ENCODE measurements around the gene PTK6.
A peak's percentile ranks its signal among the peaks of the same experiment; 100 is the strongest.
"Not testable (repeated sequence)": the region's sequence is repeated elsewhere in the genome, so short reads cannot be mapped to it uniquely, and the experiment has no call there.

The PTK6 gene

DNA sequence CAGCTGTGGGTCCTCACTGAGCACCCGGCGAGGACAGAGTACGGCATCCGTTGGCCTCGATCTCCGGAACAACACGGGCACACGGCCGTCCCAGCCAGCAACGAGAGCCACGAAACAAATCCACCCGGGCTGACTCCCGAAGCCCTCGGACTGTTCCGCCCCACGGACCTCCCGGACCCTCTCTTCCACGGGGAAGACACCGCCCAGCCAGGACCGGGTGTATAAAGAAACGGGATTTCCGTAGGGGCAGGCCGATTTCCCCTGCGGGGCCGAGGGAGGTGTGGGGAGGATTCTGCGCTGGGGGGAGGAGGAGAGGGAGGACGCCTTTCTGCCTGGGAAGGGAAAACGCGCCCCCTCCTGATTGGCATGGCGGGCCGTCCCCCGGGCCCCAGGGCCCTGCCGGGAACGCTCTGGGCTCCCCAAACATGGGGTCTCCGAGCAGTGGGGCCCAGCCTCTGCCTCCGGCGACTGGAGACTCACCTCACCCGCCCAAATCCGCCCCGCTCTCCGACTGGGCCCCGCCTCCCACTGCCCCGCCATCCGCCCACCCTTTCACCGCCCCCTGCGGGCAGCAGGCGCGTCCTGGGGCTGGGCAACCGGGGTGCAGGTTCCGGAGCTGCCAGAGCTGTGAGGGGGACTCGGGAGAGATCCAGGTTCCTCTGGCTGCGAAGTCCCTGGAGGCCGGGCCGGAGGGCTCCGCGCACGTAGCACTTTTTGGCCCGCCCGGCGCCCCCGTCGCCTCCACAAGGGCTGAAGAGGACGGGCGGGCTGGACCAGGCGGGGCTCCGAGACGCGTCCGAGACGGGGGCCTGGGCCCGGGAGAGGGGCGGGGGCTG, 17.3 kb downstream of the PTK6 start:
- TF ChIP-seq, protein P1, sequence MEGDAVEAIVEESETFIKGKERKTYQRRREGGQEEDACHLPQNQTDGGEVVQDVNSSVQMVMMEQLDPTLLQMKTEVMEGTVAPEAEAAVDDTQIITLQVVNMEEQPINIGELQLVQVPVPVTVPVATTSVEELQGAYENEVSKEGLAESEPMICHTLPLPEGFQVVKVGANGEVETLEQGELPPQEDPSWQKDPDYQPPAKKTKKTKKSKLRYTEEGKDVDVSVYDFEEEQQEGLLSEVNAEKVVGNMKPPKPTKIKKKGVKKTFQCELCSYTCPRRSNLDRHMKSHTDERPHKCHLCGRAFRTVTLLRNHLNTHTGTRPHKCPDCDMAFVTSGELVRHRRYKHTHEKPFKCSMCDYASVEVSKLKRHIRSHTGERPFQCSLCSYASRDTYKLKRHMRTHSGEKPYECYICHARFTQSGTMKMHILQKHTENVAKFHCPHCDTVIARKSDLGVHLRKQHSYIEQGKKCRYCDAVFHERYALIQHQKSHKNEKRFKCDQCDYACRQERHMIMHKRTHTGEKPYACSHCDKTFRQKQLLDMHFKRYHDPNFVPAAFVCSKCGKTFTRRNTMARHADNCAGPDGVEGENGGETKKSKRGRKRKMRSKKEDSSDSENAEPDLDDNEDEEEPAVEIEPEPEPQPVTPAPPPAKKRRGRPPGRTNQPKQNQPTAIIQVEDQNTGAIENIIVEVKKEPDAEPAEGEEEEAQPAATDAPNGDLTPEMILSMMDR (IDR thresholded peaks at IDR 0.05; ENCODE audit: low read depth, low read length, missing control alignments): peak; percentile 14
- H3K4me3 ChIP-seq (replicated peaks; ENCODE audit: low read depth, low read length): peak overlapping the region; percentile 70
- DNase-seq (ENCODE audit: extremely low read depth, low read depth): no peak

DNA sequence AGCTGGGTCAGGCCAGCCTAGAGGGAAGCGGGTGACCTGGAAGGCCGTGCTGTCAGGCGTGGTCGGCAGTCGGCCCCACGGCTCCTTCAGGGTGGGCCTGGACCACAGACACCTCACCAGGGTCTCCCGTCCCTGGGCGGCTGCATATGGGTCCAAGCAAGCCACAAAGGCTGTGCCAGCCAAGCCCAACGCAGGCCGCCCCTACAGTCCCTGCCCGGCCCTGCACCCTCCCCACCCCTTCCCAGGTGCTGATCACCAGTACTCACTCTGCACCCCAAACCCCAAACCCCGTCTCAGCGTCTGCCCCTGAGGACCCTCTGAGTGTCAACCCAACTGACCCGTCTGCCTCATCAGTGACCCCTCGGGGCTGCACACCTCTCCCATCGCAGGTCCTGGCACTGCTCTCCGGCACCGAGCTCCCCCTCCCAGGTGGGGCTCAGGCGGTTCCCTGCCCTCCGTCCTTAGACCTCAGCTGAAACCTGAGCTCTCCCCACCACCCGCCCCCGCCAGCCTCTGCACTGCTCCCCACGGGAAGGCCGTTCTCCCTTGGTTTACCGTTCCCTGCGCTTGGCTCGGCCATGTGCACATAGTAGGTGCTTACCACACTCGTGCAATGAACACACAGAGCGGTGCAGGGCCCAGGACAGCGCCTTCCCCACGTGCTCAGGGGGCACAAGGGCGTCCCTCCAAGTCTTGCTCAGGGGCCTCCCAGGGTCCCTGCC, 18.1 kb downstream of the PTK6 start:
- no peak for DNase-seq (ENCODE audit: extremely low read depth, low read depth)
- peak overlapping the region; percentile 70 for H3K4me3 ChIP-seq (replicated peaks; ENCODE audit: low read depth, low read length)
- TF ChIP-seq, protein P1 (IDR thresholded peaks at IDR 0.05; ENCODE audit: low read depth, low read length, missing control alignments): no peak

DNA sequence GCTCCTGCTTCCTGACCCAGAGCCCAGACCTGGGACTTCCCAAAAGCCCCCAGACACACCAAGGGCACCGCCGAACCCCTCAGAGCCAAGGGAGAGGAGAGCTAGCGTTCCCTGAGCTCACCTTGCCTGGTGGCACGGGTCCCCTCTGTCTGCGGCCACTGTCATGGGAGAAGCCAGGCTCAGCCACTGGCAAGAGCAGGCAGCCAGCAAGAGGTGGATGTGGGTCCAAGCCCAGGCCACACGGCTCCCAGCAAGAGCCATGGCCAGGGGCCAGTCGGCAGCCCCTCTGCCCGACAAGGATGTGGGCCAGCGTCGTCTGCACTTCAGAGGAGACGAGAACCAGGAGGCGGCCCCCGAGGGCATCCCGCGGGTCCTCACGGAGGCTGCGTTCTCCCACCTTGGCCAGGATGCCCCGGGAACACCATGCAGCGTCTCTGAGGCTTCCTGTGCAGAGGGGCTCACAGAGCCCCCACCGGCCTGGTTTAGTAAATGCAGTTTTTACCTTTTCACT, 18.8 kb downstream of the PTK6 start:
- TF ChIP-seq, protein P1 (IDR thresholded peaks at IDR 0.05; ENCODE audit: low read depth, low read length, missing control alignments): no peak
- no peak for DNase-seq (ENCODE audit: extremely low read depth, low read depth)
- H3K4me3 ChIP-seq (replicated peaks; ENCODE audit: low read depth, low read length): no peak overlapping the region

DNA sequence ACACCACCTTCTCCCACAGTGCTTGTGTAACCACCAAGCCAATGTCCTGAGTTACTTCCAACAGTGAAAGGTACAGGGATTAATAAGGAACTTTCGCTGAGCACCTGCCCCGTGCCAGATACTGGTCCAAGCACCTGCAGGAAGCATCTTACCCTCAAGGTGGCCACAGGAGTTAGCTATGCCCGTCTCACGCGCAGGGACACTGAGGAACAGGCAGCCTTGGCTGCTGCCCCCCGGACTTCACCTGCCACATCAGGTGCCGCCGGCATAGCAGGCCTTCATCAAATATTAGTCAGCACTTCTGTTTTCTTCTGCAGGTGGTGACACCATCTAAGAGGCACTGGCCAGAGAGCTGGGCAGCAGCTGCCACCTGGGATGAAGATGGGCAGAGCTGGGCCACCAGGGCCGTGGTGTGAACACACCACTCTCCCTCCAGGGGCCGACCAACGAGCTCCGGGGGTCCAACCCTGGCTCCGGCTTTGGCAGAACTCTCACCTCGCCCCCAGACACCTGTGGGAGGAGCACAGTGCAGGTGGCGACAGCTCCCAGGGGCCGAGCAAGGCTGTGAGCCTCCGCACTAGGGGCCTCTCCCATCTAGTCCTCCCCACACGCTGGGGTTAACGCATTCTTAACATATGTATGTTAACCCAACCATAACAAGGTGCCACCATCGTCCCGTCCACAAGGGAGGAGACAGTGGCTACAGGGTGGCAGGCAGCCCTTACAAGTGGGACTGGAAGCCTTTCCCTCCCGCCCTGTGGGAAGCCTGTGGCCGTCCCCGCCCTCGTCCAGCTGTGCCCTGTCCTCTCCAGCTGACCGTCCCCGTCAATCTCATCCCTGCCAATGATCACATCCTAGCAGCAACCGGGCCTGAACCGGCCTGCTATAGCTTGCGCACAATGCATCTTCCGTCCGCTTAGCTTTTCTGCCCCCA, 19.5 kb downstream of the PTK6 start:
- DNase-seq (ENCODE audit: extremely low read depth, low read depth): no peak
- TF ChIP-seq, protein P1 (IDR thresholded peaks at IDR 0.05; ENCODE audit: low read depth, low read length, missing control alignments): no peak
- H3K4me3 ChIP-seq (replicated peaks; ENCODE audit: low read depth, low read length): no peak overlapping the region

DNA sequence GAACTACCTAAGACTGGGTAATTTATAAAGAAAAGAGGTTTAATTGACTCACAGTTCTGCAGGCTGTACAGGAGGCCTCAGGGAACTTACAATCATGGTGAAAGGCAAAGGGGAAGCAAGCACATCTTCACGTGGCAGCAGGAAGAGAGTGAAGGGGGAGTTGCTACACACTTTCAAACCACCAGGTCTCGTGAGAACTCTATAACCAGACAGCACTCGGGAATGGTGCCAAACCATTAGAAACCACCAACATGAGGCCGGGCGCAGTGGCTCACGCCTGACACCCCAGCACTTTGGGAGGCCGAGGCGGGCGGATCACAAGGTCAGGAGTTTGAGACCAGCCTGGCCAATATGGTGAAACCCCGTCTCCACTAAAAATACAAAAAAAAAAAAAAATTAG, 22.7 kb downstream of the PTK6 start:
- H3K4me3 ChIP-seq (replicated peaks; ENCODE audit: low read depth, low read length); DNase-seq (ENCODE audit: extremely low read depth, low read depth): not testable (repeated sequence)

DNA sequence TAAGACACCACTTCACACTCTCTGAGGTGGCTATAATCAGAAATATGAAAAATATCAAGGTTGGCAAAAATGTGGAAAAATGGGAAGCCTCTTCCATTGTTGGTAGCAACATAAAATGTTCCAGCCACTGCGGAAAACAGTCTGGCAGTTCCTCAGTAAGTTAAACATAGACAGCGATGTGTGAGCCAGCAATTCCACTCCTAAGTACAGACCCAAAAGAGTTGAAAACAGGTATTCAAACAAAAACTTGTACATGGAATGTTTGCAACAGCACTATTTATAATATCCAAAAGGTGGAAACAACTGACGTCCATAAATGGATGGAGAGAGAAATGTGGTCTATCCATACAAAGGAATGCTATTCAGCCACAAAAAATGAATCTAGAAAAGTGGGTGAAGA, 24.0 kb downstream of the PTK6 start:
- no peak overlapping the region for H3K4me3 ChIP-seq (replicated peaks; ENCODE audit: low read depth, low read length)
- TF ChIP-seq, protein P1 (IDR thresholded peaks at IDR 0.05; ENCODE audit: low read depth, low read length, missing control alignments): no peak
- no peak for DNase-seq (ENCODE audit: extremely low read depth, low read depth)
